ENCODE data around the gene NTNG1. TPM values are rescaled to one million over a fixed set of nuclear protein-coding genes. Genes with fewer than 3 reads are reported as not detected.

NTNG1 gene
- total and polyA plus RNA-seq, 2 of the 8 experiments (the other 6 are each of a cell fraction or from before 2014, with no cell fraction given): 1.2 to 4.1 TPM

GRCh38 chr1:107524301-107524700, 383.5 kb downstream of the NTNG1 start:
- Histone ChIP-seq H3K18ac (ENCODE audit: extremely low read depth, low read length) (peak overlapping the region; percentile 13; the same call in 1 of the 2 replicates), H4K20me1 (replicated peaks in 1 of 2; ENCODE audit: control insufficient read depth in 1 of 2, insufficient read depth in 2 of 2, low read length in 2 of 2) (no peaks in the 10 kb centered on the region), H3K9ac (replicated peaks in 1 of 4; ENCODE audit: extremely low read depth in 1 of 4, low read depth in 3 of 4, low read length in 3 of 4) (no peak overlapping the region), H3K27ac (ENCODE audit: low read depth, low read length) (no peak overlapping the region; the same call in 1 of the 2 replicates), H3K23me2 (ENCODE audit: low read depth, low read length) (no peaks in the 10 kb centered on the region), H3K4me1 (replicated peaks in 1 of 4; ENCODE audit: control insufficient read depth in 3 of 4, insufficient read depth in 4 of 4, low read length in 3 of 4) (peaks cover 0 to 10% (median 7%) of the 10 kb centered on the region in 4 experiments; a peak in 4 of 7 replicates), H3K4me2 (ENCODE audit: insufficient read depth in 1 of 2, low read depth in 2 of 2, low read length in 2 of 2) (no peak overlapping the region), H3K23ac (ENCODE audit: insufficient read length) (no peak overlapping the region), H3K4me3 (ENCODE audit: extremely low read depth in 1 of 4, insufficient read depth in 2 of 4, low read depth in 3 of 4, low read length in 4 of 4) (no peak overlapping the region), H4K91ac (replicated peaks; ENCODE audit: insufficient read length, low read length) (no peak overlapping the region), H2BK15ac (ENCODE audit: low read length) (no peak overlapping the region), H2BK5ac (ENCODE audit: low read depth, low read length) (no peak overlapping the region), H3K56ac (replicated peaks; ENCODE audit: insufficient read length, low read depth, low read length) (no peak overlapping the region), H4K8ac (ENCODE audit: extremely low read depth, insufficient read depth, low read length) (no peak overlapping the region), H3K27me3 (replicated peaks in 1 of 4; ENCODE audit: control insufficient read depth in 3 of 4, extremely low read depth in 1 of 4, insufficient read depth in 3 of 4, low read length in 3 of 4) (no peaks in the 10 kb centered on the region), H3K79me1 (ENCODE audit: low read depth, low read length) (no peaks in the 10 kb centered on the region), H2BK120ac (replicated peaks; ENCODE audit: low read depth, low read length) (no peak overlapping the region), H3K9me3 (ENCODE audit: insufficient read depth in 2 of 2, low read depth in 1 of 2, low read length in 1 of 2) (no peaks in the 10 kb centered on the region), H2BK20ac (ENCODE audit: low read length) (0 out of 2 replicates have a peak overlapping the region, but pooled peaks have one; percentile 34), H4K5ac (ENCODE audit: insufficient read length, low read depth, low read length) (no peak overlapping the region), H2BK12ac (ENCODE audit: low read depth, low read length) (no peak overlapping the region), H3K36me3 (ENCODE audit: control insufficient read depth in 2 of 4, insufficient read depth in 4 of 4, low read length in 3 of 4) (no peaks in the 10 kb centered on the region), H2AFZ (ENCODE audit: low read length) (no peak overlapping the region; the same call in 1 of the 2 replicates), H2AK5ac (ENCODE audit: low read depth, low read length) (no peak overlapping the region), H3K14ac (ENCODE audit: insufficient read length) (no peak overlapping the region), H3K79me2 (ENCODE audit: control insufficient read depth in 1 of 2, insufficient read depth in 2 of 2, low read length in 2 of 2) (no peaks in the 10 kb centered on the region), H3K4ac (replicated peaks; ENCODE audit: insufficient read length, low read depth, low read length) (no peak overlapping the region)
- POLR2A ChIA-PET (ENCODE audit: partially characterized antibody): no interaction called here
- TF ChIP-seq CHD1 (IDR thresholded peaks at IDR 0.05; ENCODE audit: low read depth, low read length): no peak
- no peak for TF ChIP-seq USF2 (IDR thresholded peaks at IDR 0.05; ENCODE audit: low read length)
- no peak for TF ChIP-seq BRCA1 (IDR thresholded peaks at IDR 0.05; ENCODE audit: low read depth, low read length)
- no peak for TF ChIP-seq KDM5A (IDR thresholded peaks at IDR 0.05; ENCODE audit: low read length)
- no peak for TF ChIP-seq CBX8 (IDR thresholded peaks at IDR 0.05; ENCODE audit: borderline replicate concordance, low read depth, low read length)
- WGBS, 2 experiments (ENCODE audit: extremely low coverage in 1 of 2, insufficient coverage in 1 of 2, insufficient read length in 1 of 2, insufficient replicate concordance in 2 of 2, low coverage in 1 of 2, low lambda C conversion rate in 2 of 2, missing lambda C conversion rate in 1 of 2): 90% methylated on average over 2 of the region's 2 CpGs; no CpG with 5 or more reads in 1 of the 2 experiments
- no peak for DNase-seq (ENCODE audit: low read depth in 1 of 2, low spot score in 2 of 2)
- FAIRE-seq: no peak
- CTCF ChIA-PET (ENCODE audit: partially characterized antibody): interaction anchor here (1.1 kb wide), 1 partner anchor 327 kb away, joined by 3 read pairs; no protein-coding TSS in a partner anchor
